GM21786 (cell line): ENCODE results near the gene GABRP.
"Not testable (repeated sequence)": the region's sequence is repeated elsewhere in the genome, so short reads cannot be mapped to it uniquely, and the experiment has no call there.

Source experiments
- ATAC-seq: cut with Tn5 transposase; IDR thresholded peaks from one replicate; pipeline ENCODE4 v1.9.1; 2021; ENCODE audit not compliant: unreplicated experiment

The GABRP gene

GRCh38 chr5:170783498-170784247, at the start of gene GABRP:
Gene GABRP (plus strand): TSS chr5:170783725. CDS start chr5:170788616, 4,891 bp downstream.
- ATAC-seq = no peak

GRCh38 chr5:170736966-170737365, 46.6 kb upstream of the GABRP start:
- no peak for ATAC-seq

- ATAC-seq = no peak
These were observed 45.9 kb upstream of the GABRP start for GRCh38 chr5:170737591-170737990.

- no peak for ATAC-seq
These were observed 44.7 kb upstream of the GABRP start for GRCh38 chr5:170738840-170739239.

GRCh38 chr5:170739446-170739845, 44.1 kb upstream of the GABRP start:
- ATAC-seq = no peak

- no peak for ATAC-seq
These were observed 42.8 kb upstream of the GABRP start for GRCh38 chr5:170740551-170741205.

- no peak for ATAC-seq
These were observed 41.7 kb upstream of the GABRP start for GRCh38 chr5:170741801-170742200.

- ATAC-seq = no peak
These were observed 39.7 kb upstream of the GABRP start for GRCh38 chr5:170743876-170744212.

GRCh38 chr5:170745481-170746071, 37.9 kb upstream of the GABRP start:
- ATAC-seq = no peak

GRCh38 chr5:170746075-170746960, 37.2 kb upstream of the GABRP start:
- ATAC-seq = no peak

GRCh38 chr5:170746961-170747340, 36.6 kb upstream of the GABRP start:
- ATAC-seq = no peak

- no peak for ATAC-seq
These were observed 36.2 kb upstream of the GABRP start for GRCh38 chr5:170747357-170747756.

- ATAC-seq = no peak
These were observed 35.7 kb upstream of the GABRP start for GRCh38 chr5:170747851-170748250.

- ATAC-seq = no peak
These were observed 34.5 kb upstream of the GABRP start for GRCh38 chr5:170748951-170749471.

- ATAC-seq = no peak
These were observed 33.6 kb upstream of the GABRP start for GRCh38 chr5:170749911-170750431.

GRCh38 chr5:170750791-170751190, 32.7 kb upstream of the GABRP start:
- ATAC-seq = no peak

GRCh38 chr5:170751631-170752030, 31.9 kb upstream of the GABRP start:
- no peak for ATAC-seq

GRCh38 chr5:170752257-170753215, 31.0 kb upstream of the GABRP start:
- no peak for ATAC-seq

- ATAC-seq = no peak
These were observed 30.2 kb upstream of the GABRP start for GRCh38 chr5:170753311-170753710.

- not testable (repeated sequence) for ATAC-seq
These were observed 29.0 kb upstream of the GABRP start for GRCh38 chr5:170754508-170754907.
